ENCODE results near the gene LHX3.

DNA sequence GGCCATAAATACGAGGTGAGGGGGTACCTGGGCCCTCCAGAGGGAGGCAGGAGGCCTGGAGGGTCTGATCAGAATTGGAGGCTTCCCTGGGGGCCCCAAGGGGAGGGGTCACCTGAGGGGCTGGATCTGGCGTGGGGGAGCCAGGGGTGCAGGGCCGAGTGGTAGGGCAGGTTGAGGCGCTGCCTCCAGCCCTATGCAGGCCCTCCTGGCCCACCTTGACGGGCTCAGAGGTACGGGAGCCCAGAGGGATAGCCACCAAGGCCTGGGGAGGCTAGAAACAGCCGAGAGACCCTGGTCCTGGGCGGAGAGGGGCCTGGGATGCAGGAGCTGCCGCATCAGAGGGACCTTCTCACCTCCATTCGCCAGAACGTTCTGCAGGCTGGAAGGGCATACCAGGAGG lies 24.3 kb downstream of the LHX3 start:
- TF ChIP-seq, protein P1, sequence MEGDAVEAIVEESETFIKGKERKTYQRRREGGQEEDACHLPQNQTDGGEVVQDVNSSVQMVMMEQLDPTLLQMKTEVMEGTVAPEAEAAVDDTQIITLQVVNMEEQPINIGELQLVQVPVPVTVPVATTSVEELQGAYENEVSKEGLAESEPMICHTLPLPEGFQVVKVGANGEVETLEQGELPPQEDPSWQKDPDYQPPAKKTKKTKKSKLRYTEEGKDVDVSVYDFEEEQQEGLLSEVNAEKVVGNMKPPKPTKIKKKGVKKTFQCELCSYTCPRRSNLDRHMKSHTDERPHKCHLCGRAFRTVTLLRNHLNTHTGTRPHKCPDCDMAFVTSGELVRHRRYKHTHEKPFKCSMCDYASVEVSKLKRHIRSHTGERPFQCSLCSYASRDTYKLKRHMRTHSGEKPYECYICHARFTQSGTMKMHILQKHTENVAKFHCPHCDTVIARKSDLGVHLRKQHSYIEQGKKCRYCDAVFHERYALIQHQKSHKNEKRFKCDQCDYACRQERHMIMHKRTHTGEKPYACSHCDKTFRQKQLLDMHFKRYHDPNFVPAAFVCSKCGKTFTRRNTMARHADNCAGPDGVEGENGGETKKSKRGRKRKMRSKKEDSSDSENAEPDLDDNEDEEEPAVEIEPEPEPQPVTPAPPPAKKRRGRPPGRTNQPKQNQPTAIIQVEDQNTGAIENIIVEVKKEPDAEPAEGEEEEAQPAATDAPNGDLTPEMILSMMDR (conservative IDR thresholded peaks at IDR 0.05; ENCODE audit: low read depth, low read length) = no peak
- TF ChIP-seq EZH2 (IDR thresholded peaks at IDR 0.05; ENCODE audit: borderline replicate concordance, low read depth, low read length, poor library complexity, severe bottlenecking) = no peak

All from A673 (cell line).